MG63 (cell line): ENCODE results near the gene SPG7. TPM values are rescaled to one million over a fixed set of nuclear protein-coding genes. Genes with fewer than 3 reads are reported as not detected.

ENCODE experiments used
- DNase-seq: peaks from one replicate; pipeline ENCODE4 v3.0.0-alpha.2; 2020
- H3K27me3 ChIP-seq: fragments of 250-450 bp; sonication (Bioruptor Pico); 2 replicates; pipeline ENCODE4 v1.5.1; 2020; ENCODE audit warnings: mild to moderate bottlenecking, moderate library complexity
- H3K36me3 ChIP-seq: fragments of 250-450 bp; sonication (Bioruptor Pico); 2 replicates; pipeline ENCODE4 v1.5.1; 2020; ENCODE audit warnings: mild to moderate bottlenecking, moderate library complexity
- H3K4me3 ChIP-seq: fragments of 250-450 bp; sonication (Bioruptor Pico); 2 replicates; pipeline ENCODE4 v1.5.1; 2020; ENCODE audit warnings: mild to moderate bottlenecking, moderate library complexity
- H3K9me3 ChIP-seq: fragments of 250-450 bp; sonication (Bioruptor Pico); 2 replicates; pipeline ENCODE4 v1.5.1; 2020; ENCODE audit warnings: mild to moderate bottlenecking, moderate library complexity
- total RNA-seq: library from RNA; depleted of rRNA; stranded (reverse); fragments of >200 nt; shearing (Covaris generic); gene quantifications from 2 replicates; pipeline ENCODE4 v1.2.3, GENCODE V29; 2014; ENCODE audit warnings: low replicate concordance

Gene SPG7
- total RNA-seq, 1 experiment from 2014 or later = 52.8 TPM

GRCh38 chr16:89548344-89549006 lies 40.3 kb downstream of the SPG7 start:
- Histone ChIP-seq H3K4me3 (no peak overlapping the region), H3K9me3 (no peaks in the 10 kb centered on the region), H3K36me3 (peaks cover 11% of the 10 kb centered on the region), H3K27me3 (no peaks in the 10 kb centered on the region)
- DNase-seq = no peak

GRCh38 chr16:89549007-89549700 lies 41.0 kb downstream of the SPG7 start:
- Histone ChIP-seq H3K9me3 (no peaks in the 10 kb centered on the region), H3K27me3 (no peaks in the 10 kb centered on the region), H3K4me3 (no peak overlapping the region), H3K36me3 (peaks cover 11% of the 10 kb centered on the region)
- DNase-seq = no peak

GRCh38 chr16:89550421-89551007 lies 42.3 kb downstream of the SPG7 start:
- Histone ChIP-seq H3K9me3 (no peaks in the 10 kb centered on the region), H3K36me3 (peaks cover 8% of the 10 kb centered on the region), H3K27me3 (no peaks in the 10 kb centered on the region), H3K4me3 (no peak overlapping the region)
- DNase-seq = no peak

- H3K36me3 ChIP-seq = peaks cover 11% of the 10 kb centered on the region
- DNase-seq = no peak
- no peaks in the 10 kb centered on the region for H3K9me3 ChIP-seq
- no peaks in the 10 kb centered on the region for H3K27me3 ChIP-seq
- H3K4me3 ChIP-seq = no peak overlapping the region
Measured at GRCh38 chr16:89552329-89552728, 44.1 kb downstream of the SPG7 start.

- Histone ChIP-seq H3K27me3 (no peaks in the 10 kb centered on the region), H3K9me3 (no peaks in the 10 kb centered on the region), H3K36me3 (peaks cover 13% of the 10 kb centered on the region), H3K4me3 (no peak overlapping the region)
- DNase-seq = no peak
Measured at GRCh38 chr16:89552913-89553312, 44.7 kb downstream of the SPG7 start.

- Histone ChIP-seq H3K27me3 (no peaks in the 10 kb centered on the region), H3K9me3 (no peaks in the 10 kb centered on the region), H3K36me3 (peaks cover 15% of the 10 kb centered on the region), H3K4me3 (no peak overlapping the region)
- DNase-seq = no peak
Measured at GRCh38 chr16:89553733-89554132, 45.5 kb downstream of the SPG7 start.

- H3K4me3 ChIP-seq = no peak overlapping the region
- peaks cover 10% of the 10 kb centered on the region for H3K36me3 ChIP-seq
- DNase-seq = no peak
- H3K9me3 ChIP-seq = no peaks in the 10 kb centered on the region
- H3K27me3 ChIP-seq = no peaks in the 10 kb centered on the region
Measured at GRCh38 chr16:89554343-89554742, 46.1 kb downstream of the SPG7 start.

- Histone ChIP-seq H3K9me3 (no peaks in the 10 kb centered on the region), H3K4me3 (no peak overlapping the region), H3K27me3 (no peaks in the 10 kb centered on the region), H3K36me3 (peaks cover 12% of the 10 kb centered on the region)
- DNase-seq = no peak
Measured at GRCh38 chr16:89555265-89555664, 47.1 kb downstream of the SPG7 start.

- DNase-seq = no peak
- Histone ChIP-seq H3K9me3 (no peaks in the 10 kb centered on the region), H3K36me3 (peaks cover 13% of the 10 kb centered on the region), H3K27me3 (no peaks in the 10 kb centered on the region), H3K4me3 (no peak overlapping the region)
Measured at GRCh38 chr16:89555780-89556179, 47.6 kb downstream of the SPG7 start.

- no peaks in the 10 kb centered on the region for H3K27me3 ChIP-seq
- peaks cover 23% of the 10 kb centered on the region for H3K36me3 ChIP-seq
- no peaks in the 10 kb centered on the region for H3K9me3 ChIP-seq
- peak; percentile 46 for DNase-seq
- H3K4me3 ChIP-seq = no peak overlapping the region
Measured at GRCh38 chr16:89556750-89557689, 48.8 kb downstream of the SPG7 start.

GRCh38 chr16:89557690-89558490 lies 49.7 kb downstream of the SPG7 start:
- H3K9me3 ChIP-seq = no peaks in the 10 kb centered on the region
- no peak for DNase-seq
- H3K36me3 ChIP-seq = peaks cover 32% of the 10 kb centered on the region
- no peak overlapping the region for H3K4me3 ChIP-seq
- no peaks in the 10 kb centered on the region for H3K27me3 ChIP-seq

- Histone ChIP-seq H3K36me3 (peaks cover 52% of the 10 kb centered on the region), H3K27me3 (no peaks in the 10 kb centered on the region), H3K9me3 (no peaks in the 10 kb centered on the region), H3K4me3 (peak within 1 kb of the TSS; percentile 89)
- peak; percentile 92 for DNase-seq
Measured at GRCh38 chr16:89560378-89561141, 52.4 kb downstream of the SPG7 start, which contains the start of gene RPL13. Gene RPL13 (plus strand): TSS chr16:89560682. CDS start chr16:89560960, 278 bp downstream.

GRCh38 chr16:89561142-89561883 lies 53.1 kb downstream of the SPG7 start:
- Histone ChIP-seq H3K36me3 (peaks cover 50% of the 10 kb centered on the region), H3K27me3 (no peaks in the 10 kb centered on the region), H3K9me3 (no peaks in the 10 kb centered on the region), H3K4me3 (peak overlapping the region; percentile 89)
- DNase-seq = no peak

- H3K4me3 ChIP-seq = peak overlapping the region; percentile 89
- no peaks in the 10 kb centered on the region for H3K9me3 ChIP-seq
- DNase-seq = no peak
- peaks cover 50% of the 10 kb centered on the region for H3K36me3 ChIP-seq
- H3K27me3 ChIP-seq = no peaks in the 10 kb centered on the region
Measured at GRCh38 chr16:89561884-89562599, 53.8 kb downstream of the SPG7 start.
